HG03064 (cell line): ENCODE results near the gene SLC33A1.
"Not testable (repeated sequence)": the region's sequence is repeated elsewhere in the genome, so short reads cannot be mapped to it uniquely, and the experiment has no call there.

Experiments used
- ATAC-seq: cut with Tn5 transposase; IDR thresholded peaks from one replicate; pipeline ENCODE4 v1.9.1; 2021; ENCODE audit warnings: low read depth; ENCODE audit not compliant: unreplicated experiment

The SLC33A1 gene

GRCh38 chr3:155862290-155862982 is 8.2 kb upstream of the SLC33A1 start:
- not testable (repeated sequence) for ATAC-seq

- ATAC-seq, result no peak
Measured at GRCh38 chr3:155861476-155862183, 7.4 kb upstream of the SLC33A1 start.

GRCh38 chr3:155860424-155860823 is 6.2 kb upstream of the SLC33A1 start:
- ATAC-seq, result not testable (repeated sequence)

GRCh38 chr3:155859859-155860258 is 5.6 kb upstream of the SLC33A1 start:
- peak; percentile 62 for ATAC-seq

- ATAC-seq, result peak; percentile 7
Measured at GRCh38 chr3:155853214-155854140, 750 bp downstream of the SLC33A1 start.

- ATAC-seq, result no peak
Measured at GRCh38 chr3:155852341-155852740, 1.9 kb downstream of the SLC33A1 start.

GRCh38 chr3:155849404-155849803 is 4.8 kb downstream of the SLC33A1 start:
- not testable (repeated sequence) for ATAC-seq

- no peak for ATAC-seq
Measured at GRCh38 chr3:155847993-155848392, 6.2 kb downstream of the SLC33A1 start.

GRCh38 chr3:155846119-155846518 is 8.1 kb downstream of the SLC33A1 start:
- no peak for ATAC-seq

GRCh38 chr3:155843569-155843968 is 10.7 kb downstream of the SLC33A1 start:
- peak; percentile 57 for ATAC-seq

- no peak for ATAC-seq
Measured at GRCh38 chr3:155835341-155836071, 18.7 kb downstream of the SLC33A1 start.

GRCh38 chr3:155828490-155829098 is 25.6 kb downstream of the SLC33A1 start:
- ATAC-seq, result not testable (repeated sequence)

GRCh38 chr3:155815030-155815545 is 39.1 kb downstream of the SLC33A1 start:
- ATAC-seq, result no peak

- not testable (repeated sequence) for ATAC-seq
Measured at GRCh38 chr3:155813224-155813623, 41.0 kb downstream of the SLC33A1 start.

- ATAC-seq, result no peak
Measured at GRCh38 chr3:155809181-155809580, 45.0 kb downstream of the SLC33A1 start.

GRCh38 chr3:155807823-155808222 is 46.4 kb downstream of the SLC33A1 start:
- ATAC-seq, result no peak

GRCh38 chr3:155805802-155806618 is 48.2 kb downstream of the SLC33A1 start, which contains the start of gene C3orf33:
TSS of gene C3orf33 (minus strand) at chr3:155806278. CDS start at chr3:155806252, 26 bp downstream.
- ATAC-seq, result peak; percentile 97

- ATAC-seq, result peak; percentile 6
Measured at GRCh38 chr3:155805204-155805801, 48.9 kb downstream of the SLC33A1 start.
